ENCODE measurements around the gene UBE3D.

UBE3D gene

DNA sequence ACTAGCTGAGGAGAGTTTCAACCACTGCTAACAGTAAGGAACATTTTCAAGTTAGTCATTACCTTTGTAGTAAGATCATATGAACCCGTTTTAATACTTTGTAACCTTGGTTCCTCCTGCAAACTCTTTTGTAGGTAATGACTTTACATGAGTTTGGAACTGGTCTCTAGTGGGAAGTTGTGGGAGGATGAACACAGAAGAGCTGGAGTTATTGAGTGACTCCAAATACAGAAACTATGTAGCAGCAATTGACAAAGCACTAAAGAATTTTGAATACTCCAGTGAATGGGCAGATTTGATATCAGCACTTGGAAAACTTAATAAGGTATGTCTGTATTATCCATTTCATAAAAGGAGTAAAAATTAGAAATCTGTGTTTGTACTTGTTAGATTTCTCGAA is 31.1 kb upstream of the UBE3D start:
- no peak for TF ChIP-seq CTCF (IDR thresholded peaks at IDR 0.05; ENCODE audit: low read depth, low read length)
- no peak overlapping the region for H3K4me3 ChIP-seq (ENCODE audit: low read depth, low read length)

DNA sequence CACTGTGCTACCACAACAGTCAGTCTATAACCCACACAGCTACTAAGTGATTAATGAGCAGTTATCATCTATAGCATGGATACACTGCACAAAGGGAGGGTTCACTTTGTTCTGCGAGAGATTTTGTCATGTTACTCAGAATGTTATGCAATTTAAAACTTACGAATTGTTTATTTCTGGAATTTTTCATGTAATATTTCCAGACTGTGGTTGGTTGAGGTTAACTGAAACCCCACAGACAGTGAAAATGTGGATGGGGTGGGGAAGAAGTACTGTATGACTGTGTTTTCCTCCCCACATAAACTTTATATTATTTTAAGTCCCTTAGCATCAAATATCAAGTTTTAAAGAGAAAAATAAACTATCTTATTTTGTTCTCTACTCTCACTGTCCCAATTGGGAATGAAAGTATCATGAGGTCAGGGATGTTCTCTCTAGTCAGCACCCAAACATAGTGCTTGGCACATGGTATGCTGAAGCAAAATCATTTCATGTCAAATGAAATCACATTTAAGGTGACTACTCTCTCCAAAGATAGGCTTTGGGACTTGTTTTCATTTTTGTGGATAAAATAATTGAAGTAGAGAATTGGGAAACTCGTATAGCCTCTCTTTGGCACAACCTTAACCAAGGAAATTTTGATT is 27.2 kb upstream of the UBE3D start:
- H3K4me3 ChIP-seq (ENCODE audit: low read depth, low read length), result no peak overlapping the region
- no peak for TF ChIP-seq CTCF (IDR thresholded peaks at IDR 0.05; ENCODE audit: low read depth, low read length)

- no peak overlapping the region for H3K4me3 ChIP-seq (ENCODE audit: low read depth, low read length)
- TF ChIP-seq CTCF (IDR thresholded peaks at IDR 0.05; ENCODE audit: low read depth, low read length), result no peak
Measured at GRCh38 chr6:83086751-83087150, 21.1 kb upstream of the UBE3D start.

GRCh38 chr6:83083476-83083875 is 17.8 kb upstream of the UBE3D start:
- no peak overlapping the region for H3K4me3 ChIP-seq (ENCODE audit: low read depth, low read length)
- TF ChIP-seq CTCF (IDR thresholded peaks at IDR 0.05; ENCODE audit: low read depth, low read length), result no peak

GRCh38 chr6:83073615-83074014 is 8.0 kb upstream of the UBE3D start:
- no peak overlapping the region for H3K4me3 ChIP-seq (ENCODE audit: low read depth, low read length)
- TF ChIP-seq CTCF (IDR thresholded peaks at IDR 0.05; ENCODE audit: low read depth, low read length), result no peak

DNA sequence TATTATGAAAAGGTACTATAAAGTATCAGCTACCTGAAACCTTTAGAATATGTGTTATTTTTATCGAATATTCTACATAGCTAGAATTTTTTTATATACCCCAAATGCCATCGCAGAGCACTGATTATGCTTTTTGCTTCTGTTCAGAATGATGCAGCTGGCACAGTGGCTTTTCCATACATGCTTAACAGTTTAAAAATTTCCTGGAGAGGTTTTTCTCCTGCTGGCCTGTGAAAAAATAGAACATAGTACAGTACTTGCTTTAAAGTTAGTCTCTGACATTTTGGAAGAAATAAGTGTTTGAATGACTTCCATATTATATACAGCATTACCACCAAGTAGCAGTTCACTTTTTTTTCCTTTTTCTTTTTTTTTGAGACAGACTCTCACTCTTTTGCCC is 7.1 kb upstream of the UBE3D start:
- TF ChIP-seq CTCF (IDR thresholded peaks at IDR 0.05; ENCODE audit: low read depth, low read length), result no peak

GRCh38 chr6:83071707-83072106 is 6.1 kb upstream of the UBE3D start:
- no peak overlapping the region for H3K4me3 ChIP-seq (ENCODE audit: low read depth, low read length)
- no peak for TF ChIP-seq CTCF (IDR thresholded peaks at IDR 0.05; ENCODE audit: low read depth, low read length)

More for the DNA sequence above, 7.1 kb upstream of the UBE3D start:
- no peak overlapping the region for H3K4me3 ChIP-seq (ENCODE audit: low read depth, low read length)
